SKM-1 treated with dmso at 0.1 percent for 144 hours (cell line): ENCODE measurements around the gene KRTAP4-9.
"Not testable (repeated sequence)": the region's sequence is repeated elsewhere in the genome, so short reads cannot be mapped to it uniquely, and the experiment has no call there.

Experiments
- DNase-seq: peaks from one replicate; lab custom pipeline; 2025; ENCODE audit not compliant: unreplicated experiment; lab: John Stamatoyannopoulos, UW

Gene KRTAP4-9

DNA sequence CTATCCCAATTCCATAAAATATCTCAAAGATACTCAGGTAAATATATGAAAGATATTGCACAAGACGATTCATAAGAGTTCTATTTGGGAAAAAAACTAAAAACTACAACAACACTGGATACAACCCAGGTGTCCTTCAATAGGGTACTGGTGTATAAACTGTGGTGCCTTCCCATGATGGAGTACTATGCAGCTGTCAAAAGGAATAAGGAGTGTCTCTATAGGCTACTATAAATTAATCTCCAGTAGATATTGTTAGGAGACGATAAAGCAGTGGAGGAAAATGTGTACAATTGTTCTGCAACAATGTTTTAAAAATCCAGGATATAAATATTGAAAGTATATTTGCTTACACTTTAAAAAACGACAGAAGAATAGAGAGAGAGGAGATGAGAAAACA is 21.2 kb downstream of the KRTAP4-9 start:
- no peak for DNase-seq

GRCh38 chr17:41127371-41127770 is 22.2 kb downstream of the KRTAP4-9 start:
- no peak for DNase-seq

DNA sequence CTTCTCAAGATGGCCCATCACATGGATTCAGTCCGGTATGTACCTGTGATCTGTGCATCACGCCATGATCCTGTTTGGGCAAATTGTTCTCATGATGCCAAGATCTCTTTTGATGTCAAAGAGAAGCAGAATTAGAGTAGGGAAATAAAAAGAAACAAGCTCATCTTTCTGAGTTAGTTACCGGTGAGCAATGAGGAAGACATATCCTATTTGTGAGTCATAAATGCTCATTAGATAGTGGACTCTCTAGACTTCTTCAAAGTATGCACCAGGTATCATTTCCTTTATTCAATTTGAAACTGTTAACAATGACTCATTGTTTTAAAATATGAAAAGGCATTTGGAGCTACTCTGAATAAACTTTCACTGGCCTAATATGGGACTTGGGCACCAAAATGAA is 26.8 kb downstream of the KRTAP4-9 start:
- no peak for DNase-seq

- no peak for DNase-seq
Measured at GRCh38 chr17:41133880-41134735, 28.9 kb downstream of the KRTAP4-9 start.

GRCh38 chr17:41139865-41140264 is 34.7 kb downstream of the KRTAP4-9 start:
- not testable (repeated sequence) for DNase-seq

DNA sequence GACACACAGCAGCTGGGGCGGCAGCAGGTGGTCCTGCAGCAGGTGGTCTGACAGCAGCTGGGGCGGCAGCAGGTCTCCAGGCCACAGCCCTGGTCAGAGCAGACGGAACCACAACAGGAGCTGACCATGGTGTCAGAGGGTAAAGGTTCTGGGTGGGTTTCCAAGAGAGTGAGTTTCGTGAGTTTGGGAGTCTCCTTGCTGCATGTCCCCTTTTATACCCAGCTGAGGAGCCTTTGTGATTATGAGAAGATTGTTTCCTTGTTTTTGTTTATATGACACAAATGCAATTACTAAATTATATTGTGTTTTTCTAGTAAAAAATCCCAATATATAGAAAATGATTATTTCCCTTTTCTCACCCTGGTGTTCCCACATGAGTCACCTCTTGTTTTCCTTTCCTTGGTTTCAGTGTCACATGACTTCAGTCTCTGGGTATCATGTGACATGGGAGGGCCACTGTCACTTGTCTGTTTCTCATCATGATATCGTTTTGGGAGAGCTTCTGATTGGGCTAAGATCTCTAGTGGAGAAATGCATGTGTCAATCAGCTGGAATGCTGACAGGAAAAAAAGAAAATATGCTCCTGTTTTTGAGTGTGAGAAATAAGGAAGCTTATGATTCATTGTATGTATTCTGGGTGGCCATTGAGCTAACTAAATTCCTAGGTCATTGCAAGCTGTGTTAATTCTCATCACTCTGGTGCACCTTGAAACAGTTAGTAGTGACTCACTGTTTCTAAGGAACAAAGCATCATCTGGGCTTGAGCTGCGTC is 35.4 kb downstream of the KRTAP4-9 start, which contains the start of gene KRTAP4-6:
Gene KRTAP4-6, minus strand, starts transcription at position 185 of the 772 bp plus-strand sequence. Its CDS starts 57 bp downstream, at position 128.
- no peak for DNase-seq

GRCh38 chr17:41141361-41141760 is 36.2 kb downstream of the KRTAP4-9 start:
- DNase-seq: no peak

DNA sequence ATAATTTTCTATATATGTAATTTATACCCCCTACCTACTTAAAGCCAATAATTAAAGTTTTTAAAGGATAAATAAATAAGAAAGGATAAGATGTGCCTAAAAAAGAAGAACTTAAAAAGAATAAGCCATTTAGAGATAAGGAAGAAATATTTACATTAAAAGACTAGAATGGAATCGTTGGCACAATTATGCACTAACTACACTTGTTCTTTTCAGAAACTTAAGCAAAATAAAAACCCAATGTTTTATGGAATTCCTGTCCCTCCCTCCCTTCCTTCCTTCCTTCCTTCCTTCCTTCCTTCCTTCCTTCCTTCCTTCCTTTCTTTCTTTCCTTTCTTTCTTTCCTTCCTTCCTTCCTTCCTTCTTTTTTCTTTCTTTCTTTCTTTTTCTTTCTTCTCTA is 39.7 kb downstream of the KRTAP4-9 start:
- no peak for DNase-seq

DNA sequence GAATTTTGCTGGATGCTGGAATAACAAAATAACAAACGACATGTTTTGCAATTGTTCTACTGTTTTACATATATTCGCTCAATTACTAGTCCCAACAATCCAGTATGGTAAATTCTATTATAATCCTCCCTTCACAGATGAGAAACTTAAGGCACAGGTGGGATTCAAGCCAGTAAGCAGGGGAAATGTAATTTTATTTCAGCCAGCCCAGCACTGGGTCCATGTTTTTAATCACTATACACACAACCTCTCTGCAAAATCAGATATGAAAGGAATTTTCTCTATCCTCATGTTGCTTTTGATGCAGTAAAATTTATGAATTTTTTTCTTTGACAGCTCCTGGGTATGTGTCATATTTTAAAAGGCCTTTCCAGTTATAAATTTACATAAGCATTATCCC is 40.1 kb downstream of the KRTAP4-9 start:
- no peak for DNase-seq

- no peak for DNase-seq
Measured at GRCh38 chr17:41147531-41148204, 42.5 kb downstream of the KRTAP4-9 start.

DNA sequence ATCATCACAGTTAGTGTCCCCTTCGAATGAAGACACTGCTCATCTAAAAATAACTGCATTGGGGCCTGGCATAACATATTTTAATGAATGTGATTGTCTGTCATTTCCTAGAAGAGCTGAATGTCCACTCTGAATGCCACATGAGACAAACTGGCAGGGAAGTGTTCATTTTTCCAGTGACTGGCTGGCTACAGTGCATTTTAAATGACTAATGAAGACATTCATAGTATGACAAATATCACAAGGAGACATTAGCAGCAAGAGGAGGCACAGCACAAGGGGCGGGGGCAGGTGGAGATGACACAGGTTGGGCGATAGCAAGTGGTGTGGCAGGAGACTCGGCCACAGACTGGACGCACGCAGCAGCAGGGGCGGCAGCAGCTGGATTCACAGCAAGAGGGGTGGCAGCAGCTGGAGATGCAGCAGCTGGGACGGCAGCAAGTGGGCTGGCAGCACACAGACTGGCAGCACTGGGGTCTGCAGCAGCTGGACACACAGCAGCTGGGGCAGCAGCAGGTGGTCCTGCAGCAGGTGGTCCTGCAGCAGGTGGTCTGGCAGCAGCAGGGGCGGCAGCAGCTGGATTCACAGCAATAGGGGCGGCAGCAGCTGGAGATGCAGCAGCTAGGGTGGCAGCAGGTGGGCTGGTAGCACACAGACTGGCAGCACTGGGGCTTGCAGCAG is 43.9 kb downstream of the KRTAP4-9 start:
- not testable (repeated sequence) for DNase-seq

DNA sequence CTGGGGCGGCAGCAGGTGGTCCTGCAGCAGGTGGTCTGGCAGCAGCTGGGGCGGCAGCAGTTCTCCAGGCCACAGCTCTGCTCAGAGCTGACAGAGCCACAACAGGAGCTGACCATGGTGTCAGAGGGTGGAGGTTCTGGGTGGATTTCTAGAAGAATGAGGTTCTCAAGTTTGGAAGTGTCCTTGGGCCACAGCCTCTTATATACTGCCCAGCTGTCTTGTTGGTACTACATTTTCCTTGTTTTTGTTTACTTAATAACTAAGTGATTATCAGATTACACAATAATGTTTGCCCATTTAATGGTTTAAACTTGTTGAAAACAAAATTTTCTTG is 44.4 kb downstream of the KRTAP4-9 start, which contains the start of gene KRTAP4-5:
Gene KRTAP4-5, minus strand, starts transcription at position 174 of the 334 bp plus-strand sequence. Its CDS starts 58 bp downstream, at position 116.
- DNase-seq: no peak

- no peak for DNase-seq
Measured at GRCh38 chr17:41150026-41150425, 44.8 kb downstream of the KRTAP4-9 start.

GRCh38 chr17:41151525-41151924 is 46.3 kb downstream of the KRTAP4-9 start:
- DNase-seq: no peak

DNA sequence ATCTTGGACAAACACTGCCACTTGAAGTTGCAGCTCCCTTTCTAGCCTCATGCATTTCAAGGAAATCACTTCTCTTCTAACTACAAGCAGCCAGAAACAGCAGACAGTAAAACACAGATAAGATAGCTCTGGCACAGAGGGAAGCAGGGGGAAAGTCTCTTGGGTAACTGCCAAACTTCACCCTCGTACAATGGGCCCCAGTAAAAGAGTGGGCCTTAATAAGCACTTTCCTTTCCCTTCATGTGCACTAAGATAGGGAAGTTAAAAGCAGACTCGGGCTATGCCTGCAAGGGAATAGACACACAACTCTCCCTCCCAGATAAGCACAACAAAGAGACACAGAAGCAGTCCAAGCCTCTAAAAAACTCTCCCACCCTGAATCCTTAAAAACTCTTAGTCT is 48.7 kb downstream of the KRTAP4-9 start:
- no peak for DNase-seq
